RWPE1 (cell line): ENCODE results near the gene OR2F1.

Experiments used
- CTCF ChIA-PET: fragments of 350-600 bp; sonication (Branson Sonifier 250); formaldehyde crosslinking; extraction: SDS; loops from one replicate; lab custom pipeline; 2021; lab: Yijun Ruan, JAX
- POLR2A ChIA-PET: fragments of 400-600 bp; formaldehyde crosslinking; extraction: SDS; loops from one replicate; lab custom pipeline; 2020; ENCODE audit warnings: antibody characterized with exemption; ENCODE audit not compliant: low non-redundant PET; lab: Yijun Ruan, JAX
- DNase-seq: peaks from one replicate; pipeline ENCODE4 v3.0.0; 2012; ENCODE audit warnings: low spot score
- H3K27ac ChIP-seq: fragments of 450-650 bp; 2 replicates; pipeline ENCODE4 v1.5.1; 2017
- TF ChIP-seq, protein P1 (sequence below): fragments of 450-650 bp; conservative IDR thresholded peaks from 2 replicates; pipeline ENCODE4 v1.5.1; 2017; ENCODE audit warnings: low read depth, mild to moderate bottlenecking

Gene OR2F1

DNA sequence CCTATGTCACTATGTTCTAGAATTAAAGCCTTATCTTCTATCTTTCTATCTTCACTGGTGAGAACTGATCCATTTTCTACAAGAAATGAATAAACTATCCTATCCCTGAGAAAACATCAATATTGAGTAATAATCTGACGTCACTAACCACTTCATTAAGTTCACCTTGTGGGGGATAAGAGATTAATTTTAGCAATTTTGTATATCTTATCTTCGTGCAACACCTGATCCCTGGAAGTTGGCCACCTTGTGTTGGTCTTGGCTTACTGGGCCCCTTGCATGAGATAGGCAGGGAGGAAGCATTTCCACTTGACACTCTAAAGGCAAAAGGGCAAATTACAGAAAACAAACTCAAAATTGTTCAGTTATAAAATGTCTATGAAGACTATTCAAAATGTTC lies 25.4 kb downstream of the OR2F1 start:
- POLR2A ChIA-PET, result no interaction called here
- TF ChIP-seq, protein P1, sequence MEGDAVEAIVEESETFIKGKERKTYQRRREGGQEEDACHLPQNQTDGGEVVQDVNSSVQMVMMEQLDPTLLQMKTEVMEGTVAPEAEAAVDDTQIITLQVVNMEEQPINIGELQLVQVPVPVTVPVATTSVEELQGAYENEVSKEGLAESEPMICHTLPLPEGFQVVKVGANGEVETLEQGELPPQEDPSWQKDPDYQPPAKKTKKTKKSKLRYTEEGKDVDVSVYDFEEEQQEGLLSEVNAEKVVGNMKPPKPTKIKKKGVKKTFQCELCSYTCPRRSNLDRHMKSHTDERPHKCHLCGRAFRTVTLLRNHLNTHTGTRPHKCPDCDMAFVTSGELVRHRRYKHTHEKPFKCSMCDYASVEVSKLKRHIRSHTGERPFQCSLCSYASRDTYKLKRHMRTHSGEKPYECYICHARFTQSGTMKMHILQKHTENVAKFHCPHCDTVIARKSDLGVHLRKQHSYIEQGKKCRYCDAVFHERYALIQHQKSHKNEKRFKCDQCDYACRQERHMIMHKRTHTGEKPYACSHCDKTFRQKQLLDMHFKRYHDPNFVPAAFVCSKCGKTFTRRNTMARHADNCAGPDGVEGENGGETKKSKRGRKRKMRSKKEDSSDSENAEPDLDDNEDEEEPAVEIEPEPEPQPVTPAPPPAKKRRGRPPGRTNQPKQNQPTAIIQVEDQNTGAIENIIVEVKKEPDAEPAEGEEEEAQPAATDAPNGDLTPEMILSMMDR, result no peak
- no peak for DNase-seq
- H3K27ac ChIP-seq, result no peak overlapping the region
- CTCF ChIA-PET, result no interaction called here

- DNase-seq, result no peak
- ChIA-PET CTCF (no interaction called here), POLR2A (no interaction called here)
- H3K27ac ChIP-seq, result no peak overlapping the region
- TF ChIP-seq, protein P1, result no peak
Measured at GRCh38 chr7:143980746-143981510, 26.3 kb downstream of the OR2F1 start.

DNA sequence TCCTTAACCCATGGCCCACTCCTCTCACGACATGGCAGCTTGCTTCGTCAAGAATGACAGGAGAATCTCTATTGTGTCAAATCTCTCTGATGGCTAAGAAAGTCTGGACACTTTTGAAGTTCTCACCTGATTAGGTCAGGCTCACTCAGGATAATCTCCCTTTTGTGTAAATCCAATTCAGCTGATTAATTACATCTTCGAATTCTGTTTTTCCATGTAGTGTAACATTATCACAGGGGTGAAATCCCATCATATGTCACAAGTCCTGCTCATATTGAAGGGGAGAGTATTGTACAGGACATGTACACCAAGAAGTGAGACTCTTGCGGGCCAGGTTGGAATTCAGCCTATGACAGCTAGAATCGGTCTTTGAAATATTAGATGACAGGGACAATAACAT lies 29.3 kb downstream of the OR2F1 start:
- TF ChIP-seq, protein P1, result no peak
- POLR2A ChIA-PET, result no interaction called here
- CTCF ChIA-PET, result no interaction called here

DNA sequence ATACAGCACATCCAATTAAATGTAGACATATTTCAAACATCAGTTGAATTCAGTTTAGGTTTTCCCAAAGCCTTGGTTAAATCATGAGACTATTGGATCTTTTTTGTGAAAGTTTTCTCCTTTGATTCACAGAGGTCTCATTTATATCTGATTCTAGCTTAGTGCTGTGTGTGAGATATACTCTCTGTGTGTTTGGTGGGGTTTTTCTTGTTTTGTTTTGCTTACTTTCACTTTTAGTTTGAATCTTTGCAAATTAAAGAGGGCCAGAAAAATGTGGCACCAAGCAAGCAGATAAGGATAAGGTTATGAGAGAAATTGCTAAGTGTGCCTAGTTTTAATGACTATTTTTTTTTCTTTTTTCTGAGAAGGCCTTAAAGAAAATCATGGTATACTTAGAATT lies 32.9 kb downstream of the OR2F1 start:
- no peak overlapping the region for H3K27ac ChIP-seq
- ChIA-PET POLR2A (no interaction called here), CTCF (interaction anchor here (0.7 kb wide), 1 partner anchor 248 kb away, joined by 3 read pairs; no protein-coding TSS in a partner anchor)
- no peak for DNase-seq
- TF ChIP-seq, protein P1, result no peak

More for the DNA sequence above, 29.3 kb downstream of the OR2F1 start:
- H3K27ac ChIP-seq, result no peak overlapping the region
- DNase-seq, result no peak

- TF ChIP-seq, protein P1, result no peak
- CTCF ChIA-PET, result interaction anchor here (0.7 kb wide), 1 partner anchor 37 kb away, joined by 3 read pairs; no protein-coding TSS in a partner anchor
- no peak for DNase-seq
- POLR2A ChIA-PET, result no interaction called here
- H3K27ac ChIP-seq, result no peak overlapping the region
Measured at GRCh38 chr7:143988976-143989745, 34.5 kb downstream of the OR2F1 start.

- POLR2A ChIA-PET, result no interaction called here
- CTCF ChIA-PET, result no interaction called here
- TF ChIP-seq, protein P1, result no peak
- no peak for DNase-seq
- H3K27ac ChIP-seq, result no peak overlapping the region
Measured at GRCh38 chr7:143992670-143993069, 38.0 kb downstream of the OR2F1 start.
